Measurements from ENCODE around the gene GNAS. TPM values are rescaled to one million over a fixed set of nuclear protein-coding genes. Genes with fewer than 3 reads are reported as not detected.

The GNAS gene
- polyA plus RNA-seq, 1 donor: 1,874 TPM

DNA sequence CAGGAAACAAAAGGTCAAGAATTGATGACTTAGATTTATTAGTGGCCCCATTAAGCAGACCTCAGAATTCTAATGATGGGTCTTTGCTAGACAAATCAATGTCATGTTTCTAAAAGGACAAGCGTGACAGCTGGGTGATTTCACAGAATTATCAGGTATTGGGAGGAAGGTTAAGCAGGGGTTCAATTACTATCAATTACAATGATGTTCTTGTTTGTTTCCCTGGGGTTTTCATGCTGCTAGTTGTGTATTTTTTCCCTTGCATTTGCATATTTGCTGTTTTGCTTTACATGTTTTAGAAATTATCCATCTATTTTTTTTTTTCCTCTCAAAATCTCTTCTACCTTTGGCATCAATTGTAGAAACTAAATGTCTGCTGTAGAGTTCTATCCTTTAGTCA, 27.9 kb downstream of the GNAS start:
- DNase-seq: no peak

DNA sequence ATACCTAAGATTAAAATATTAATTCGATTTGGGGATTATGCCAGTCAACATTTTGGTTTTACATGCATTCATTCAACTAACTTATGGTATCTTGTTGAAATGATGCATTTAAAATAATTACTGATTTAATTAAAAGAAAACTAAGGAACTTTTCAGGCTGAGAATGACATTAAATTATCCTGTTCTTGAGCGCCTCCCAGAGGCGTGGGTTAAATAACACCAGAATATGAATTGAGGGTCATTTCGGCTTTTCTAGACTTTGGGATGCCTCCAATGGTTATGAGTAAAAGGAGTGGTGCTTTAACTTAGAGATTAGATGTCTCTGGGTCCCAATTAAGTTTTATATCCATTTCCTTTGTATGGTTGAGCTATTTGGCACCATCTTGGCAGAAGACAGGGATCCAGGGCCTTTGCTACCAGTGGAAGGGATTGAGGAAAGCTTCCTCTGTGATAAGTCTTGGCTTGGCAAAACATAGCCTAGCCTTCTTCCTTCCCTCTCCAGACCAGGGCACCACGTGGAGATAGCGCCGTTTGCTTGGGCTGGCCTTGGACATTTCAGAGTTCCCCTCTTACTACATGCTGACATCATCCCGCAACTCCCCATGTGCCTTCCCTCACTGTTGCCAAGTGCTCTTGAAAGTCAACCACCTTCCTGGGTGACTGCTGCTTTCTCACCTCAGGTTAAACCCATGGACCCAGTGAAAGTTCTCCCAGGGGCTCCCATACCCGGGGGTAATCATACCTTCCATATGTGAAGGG, 28.7 kb downstream of the GNAS start:
- no peak for DNase-seq

DNA sequence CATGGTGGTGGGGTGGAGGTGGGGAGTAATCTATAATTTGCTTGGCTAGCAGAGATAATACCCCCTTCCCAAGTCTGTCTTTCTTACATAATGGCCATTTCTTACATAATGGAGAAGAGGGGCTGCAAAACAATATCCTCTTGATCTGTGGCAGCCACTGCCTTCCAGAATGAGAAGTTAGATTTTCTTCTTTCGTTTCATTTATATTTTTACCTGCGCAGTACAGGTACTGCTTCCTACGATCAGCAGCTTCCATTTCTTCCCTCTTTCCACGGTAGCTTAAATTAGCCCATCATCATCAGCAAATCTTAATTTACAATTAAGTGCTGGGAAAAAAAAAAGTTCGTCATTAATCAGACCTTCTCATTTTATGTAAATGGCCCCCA, 30.2 kb downstream of the GNAS start:
- no peak for DNase-seq

DNA sequence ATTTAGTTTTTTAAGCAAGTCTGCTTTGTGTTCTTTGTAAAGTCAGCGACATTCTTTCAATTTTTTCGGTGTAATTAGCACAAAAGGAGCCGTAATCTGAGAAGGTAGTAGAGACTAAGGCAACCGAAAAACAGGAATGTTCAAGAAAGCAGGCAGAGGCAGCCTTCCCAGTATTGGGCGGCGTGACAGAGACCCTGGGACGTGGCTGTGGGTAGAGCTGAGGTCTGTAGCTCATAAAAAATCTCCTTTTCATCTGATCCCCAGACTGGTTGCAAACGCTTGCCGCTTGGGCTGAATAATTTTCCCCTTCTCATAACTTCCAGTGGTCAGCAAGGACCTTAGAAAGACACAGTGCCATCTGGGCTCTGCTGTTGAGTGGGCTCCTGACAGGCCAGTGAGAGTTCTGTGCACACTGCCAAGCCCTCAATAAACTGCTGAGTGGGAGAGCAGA, 30.8 kb downstream of the GNAS start:
- no peak for DNase-seq

DNA sequence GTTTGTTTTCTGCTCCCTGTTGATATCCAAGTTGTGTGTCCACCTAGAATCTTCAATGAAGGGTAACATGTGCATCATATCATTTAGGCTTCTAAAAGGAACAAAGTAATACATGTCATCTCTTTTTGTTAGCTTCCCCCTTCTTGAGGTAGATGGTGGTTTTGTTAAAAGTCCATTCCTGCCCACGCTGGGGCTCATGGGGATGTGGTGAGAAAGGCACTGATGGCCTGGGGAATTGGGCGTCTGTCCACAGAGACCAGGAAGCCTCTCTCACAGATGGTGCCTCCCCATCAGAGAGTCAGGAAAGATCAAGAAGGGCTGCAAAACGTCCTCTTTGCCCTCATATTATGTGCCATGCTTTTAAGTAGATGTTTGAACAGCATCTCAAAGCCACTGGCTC, 32.5 kb downstream of the GNAS start:
- no peak for DNase-seq

DNA sequence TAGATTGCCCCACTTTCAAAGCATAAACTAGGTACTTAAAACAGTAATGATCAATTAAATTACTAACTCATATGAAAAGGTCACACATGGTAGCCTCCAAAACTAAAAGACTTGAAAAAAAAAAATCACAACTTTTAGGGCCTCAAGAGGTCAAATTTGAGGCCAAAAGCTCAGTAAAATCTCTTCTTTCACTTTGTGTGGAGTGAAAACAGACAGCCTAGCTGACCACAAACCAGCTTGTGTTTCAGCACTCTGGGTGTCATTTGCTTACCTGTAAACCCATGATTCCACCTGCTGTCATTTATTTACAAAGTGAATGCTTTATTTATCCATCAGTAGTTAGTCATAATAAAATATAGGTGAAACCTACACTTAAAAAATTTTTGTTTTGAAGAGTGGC, 34.0 kb downstream of the GNAS start:
- no peak for DNase-seq

DNA sequence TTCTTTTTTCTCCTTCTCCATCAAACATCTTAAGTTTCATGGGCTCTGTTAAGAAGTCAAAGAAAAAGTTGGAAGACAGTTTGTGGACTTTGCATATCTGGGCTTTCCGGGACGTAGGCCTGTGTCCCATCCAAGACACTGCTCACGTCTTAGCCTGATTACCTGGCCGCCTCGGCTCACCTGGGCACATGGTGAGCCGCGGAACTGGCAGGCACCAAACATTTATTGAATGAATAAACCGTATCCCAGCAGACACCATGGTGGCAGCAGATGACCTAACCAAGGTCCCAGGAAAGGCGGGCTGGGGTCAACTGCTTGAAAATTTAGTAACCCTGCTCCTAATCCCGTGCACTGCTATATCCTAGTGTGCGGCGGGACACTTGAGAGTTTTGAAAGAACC, 35.6 kb downstream of the GNAS start:
- DNase-seq: no peak

DNA sequence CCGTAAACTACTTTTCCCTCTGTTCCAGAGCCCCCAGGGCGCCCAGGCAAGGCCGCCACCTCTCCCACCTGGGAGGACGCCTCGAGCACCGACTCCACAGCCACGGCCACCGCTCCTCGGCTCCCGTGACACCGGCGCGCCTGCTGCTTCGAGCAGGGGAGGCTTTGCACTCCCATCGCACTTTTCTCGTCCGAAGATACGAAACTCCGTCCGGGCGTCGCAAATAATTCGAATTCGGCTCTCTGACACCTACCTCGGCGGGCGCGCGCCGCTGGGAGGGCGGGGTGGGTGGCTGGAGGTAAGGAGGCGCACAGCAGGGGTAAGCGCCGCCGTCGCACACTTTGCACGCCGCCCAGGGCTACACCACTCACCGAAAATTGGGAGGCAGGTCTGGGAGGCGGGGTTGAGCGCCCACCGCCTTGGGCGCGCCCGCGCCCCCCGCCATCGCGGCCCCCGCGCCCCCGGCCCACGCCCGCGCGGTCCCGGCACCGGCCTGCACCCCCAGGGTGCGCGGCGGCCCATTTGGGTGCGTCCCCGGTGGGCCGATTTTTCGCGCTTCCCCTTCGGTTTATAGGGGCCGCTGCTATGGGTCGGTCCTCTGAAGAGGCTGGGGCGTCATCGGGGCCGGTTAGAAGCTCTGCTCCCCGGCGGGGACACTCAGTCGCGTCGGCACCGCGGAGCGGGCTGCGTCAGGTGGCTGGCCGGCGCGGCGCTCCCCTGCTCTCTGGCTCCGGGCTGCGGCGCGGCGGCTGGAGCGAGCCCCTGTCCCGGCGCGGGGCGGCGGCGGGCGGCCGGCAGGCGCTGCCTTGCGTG, 36.2 kb downstream of the GNAS start:
- peak; percentile 71 for DNase-seq

DNA sequence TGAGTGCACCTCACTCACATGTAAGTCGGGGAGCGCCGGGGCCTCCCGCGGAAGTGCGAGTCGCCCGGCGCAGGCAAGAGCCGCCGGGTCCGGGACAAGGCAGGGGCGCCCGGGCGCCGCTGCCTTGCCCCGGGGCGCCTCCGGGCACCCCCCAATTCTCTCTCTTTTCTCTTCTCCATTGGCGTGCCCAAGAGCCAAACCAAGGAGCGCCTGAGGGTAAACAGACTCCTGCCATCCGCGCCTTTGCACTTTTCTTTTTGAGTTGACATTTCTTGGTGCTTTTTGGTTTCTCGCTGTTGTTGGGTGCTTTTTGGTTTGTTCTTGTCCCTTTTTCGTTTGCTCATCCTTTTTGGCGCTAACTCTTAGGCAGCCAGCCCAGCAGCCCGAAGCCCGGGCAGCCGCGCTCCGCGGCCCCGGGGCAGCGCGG, 36.8 kb downstream of the GNAS start:
- DNase-seq: no peak

DNA sequence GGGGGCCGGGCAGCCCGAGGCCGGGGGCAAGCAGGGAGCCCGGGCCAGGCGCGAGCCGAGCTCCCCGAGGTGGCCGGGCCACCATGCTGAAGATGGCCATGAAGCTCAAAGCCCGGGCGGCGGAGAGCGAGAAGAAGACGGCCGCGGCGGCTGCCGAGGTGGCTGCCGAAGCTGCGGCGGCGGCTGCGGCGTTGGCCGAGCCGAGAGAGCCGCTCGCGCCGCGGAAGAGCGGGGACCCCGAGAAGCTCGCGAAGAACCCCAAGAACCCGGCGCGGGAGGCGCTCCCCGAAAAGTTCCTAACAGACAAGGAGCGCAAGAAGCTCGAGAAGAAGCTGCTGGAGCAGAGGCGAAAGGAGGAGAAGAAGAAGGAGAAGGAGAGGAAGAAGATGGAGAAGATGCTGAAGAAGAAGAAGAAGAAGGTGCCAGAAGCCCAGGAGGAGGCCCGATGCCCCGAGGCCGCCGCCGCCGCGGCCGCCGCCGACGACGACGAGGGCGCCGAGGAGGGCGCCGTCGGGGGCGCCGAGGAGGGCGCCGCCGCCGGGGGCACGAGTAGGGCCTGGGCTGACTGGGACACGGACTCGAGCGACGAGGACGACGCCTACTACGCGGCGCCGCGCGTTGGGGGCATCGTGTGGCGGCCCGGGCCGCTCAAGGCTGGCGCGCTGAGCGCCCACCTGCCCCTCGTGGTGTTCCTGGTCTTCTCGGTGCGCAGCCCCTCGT, 37.4 kb downstream of the GNAS start:
- no peak for DNase-seq

DNA sequence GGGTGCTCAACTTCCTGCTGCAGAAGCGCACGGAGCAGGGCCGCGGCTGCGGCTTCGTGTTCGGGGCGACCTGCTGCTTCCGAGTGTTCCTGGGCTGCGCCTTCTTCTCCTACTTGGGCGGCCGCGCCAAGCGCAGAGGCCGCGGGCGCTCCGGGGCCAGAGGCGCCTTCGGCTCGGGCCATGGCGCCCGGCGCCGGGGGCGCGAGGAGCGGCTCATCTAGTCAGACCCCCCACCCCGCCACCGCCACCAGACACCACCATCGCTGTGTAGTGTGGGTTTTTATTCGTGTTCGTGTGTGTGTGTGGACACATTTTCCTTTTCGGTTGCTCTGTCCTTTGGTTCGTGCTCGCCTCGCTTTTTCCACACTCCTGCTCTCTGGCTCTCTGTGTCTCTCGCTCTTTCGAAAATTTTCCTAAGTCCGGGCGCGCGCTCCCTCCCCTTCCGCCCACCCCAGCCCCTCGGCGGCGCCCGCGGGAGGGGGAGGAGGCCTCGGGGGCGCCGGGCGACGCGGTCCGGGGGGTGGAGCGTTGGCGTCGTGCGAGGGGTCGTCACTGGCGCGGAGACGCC, 38.1 kb downstream of the GNAS start:
- DNase-seq: peak; percentile 91

DNA sequence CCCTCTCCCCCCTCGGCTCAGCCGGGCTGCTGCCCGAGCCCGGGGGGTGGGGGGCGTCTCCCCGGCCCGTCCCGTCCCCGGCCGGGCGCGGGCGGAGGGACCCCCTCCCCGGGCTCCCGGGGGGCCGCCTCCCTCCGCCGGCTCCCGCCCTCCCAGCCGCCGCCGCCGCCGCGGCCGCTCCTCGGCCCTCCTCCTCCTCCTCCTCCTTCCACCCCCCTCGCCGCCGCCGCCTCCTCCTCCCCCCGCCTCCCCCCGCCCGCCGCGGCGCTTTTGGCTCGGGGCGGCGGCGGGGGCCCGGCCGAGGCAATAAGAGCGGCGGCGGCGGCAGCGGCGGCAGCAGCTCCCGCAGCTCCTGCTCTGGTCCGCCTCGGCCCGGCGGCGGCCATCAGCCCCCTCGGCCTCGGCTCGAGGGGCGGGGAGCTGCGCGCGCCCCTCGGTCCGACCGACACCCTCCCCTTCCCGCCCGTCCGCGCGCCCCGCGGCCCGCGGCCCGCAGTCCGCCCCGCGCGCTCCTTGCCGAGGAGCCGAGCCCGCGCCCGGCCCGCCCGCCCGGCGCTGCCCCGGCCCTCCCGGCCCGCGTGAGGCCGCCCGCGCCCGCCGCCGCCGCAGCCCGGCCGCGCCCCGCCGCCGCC, 38.7 kb downstream of the GNAS start:
- peak; percentile 78 for DNase-seq

DNA sequence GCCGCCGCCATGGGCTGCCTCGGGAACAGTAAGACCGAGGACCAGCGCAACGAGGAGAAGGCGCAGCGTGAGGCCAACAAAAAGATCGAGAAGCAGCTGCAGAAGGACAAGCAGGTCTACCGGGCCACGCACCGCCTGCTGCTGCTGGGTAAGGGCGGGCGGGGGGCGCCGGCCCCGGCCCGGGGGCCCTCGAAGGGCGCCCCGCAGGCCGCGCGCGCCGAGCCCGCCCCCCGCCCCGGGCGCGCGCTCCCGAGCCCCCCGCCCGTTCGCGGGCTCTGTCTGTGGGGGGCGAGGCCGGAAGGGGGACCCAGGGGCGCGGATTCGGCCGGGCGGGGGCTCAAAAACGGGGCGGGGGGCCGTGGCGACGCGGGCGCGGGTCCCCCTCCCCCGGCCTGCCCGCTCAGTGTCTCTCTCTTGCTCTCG, 39.2 kb downstream of the GNAS start:
- DNase-seq: no peak

DNA sequence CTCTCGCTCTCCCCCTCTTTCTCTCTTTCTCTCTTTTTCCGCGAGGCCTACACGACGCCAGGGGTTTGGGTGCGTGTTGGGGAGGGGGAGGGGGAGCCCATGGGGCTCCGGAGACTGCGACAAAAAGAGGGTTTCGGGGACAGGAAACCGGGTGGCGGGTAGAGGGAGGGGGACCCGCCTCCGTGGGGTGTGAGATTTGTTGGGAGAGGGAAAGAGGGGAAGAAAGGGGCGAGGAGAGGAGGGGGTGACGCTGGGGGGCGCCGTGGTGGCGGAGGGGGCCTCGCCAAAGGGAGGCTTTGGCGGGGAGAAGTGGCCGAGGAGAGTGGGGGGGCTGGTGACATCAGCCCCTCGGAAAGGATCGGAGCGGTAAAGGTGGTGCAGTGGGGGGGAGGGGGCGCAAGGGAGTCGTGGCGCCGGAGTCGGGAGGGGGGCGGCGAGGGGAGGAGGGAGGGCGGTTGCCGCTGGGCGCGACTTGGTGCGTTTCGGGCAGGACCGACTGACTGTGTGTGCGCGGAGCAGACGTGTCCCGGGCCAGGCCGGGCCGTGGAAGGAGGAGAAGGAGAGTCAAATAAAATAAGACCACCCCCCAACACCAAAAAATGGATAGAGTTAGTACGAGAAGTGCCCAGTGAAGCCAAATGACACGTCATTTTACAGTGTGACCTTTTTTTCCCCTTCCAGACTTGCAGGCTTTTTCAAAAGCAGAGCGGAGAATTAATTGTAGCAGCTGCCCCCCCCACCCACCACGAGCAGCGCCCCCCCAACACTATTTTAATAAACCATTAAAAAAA, 39.8 kb downstream of the GNAS start:
- DNase-seq: peak; percentile 74

DNA sequence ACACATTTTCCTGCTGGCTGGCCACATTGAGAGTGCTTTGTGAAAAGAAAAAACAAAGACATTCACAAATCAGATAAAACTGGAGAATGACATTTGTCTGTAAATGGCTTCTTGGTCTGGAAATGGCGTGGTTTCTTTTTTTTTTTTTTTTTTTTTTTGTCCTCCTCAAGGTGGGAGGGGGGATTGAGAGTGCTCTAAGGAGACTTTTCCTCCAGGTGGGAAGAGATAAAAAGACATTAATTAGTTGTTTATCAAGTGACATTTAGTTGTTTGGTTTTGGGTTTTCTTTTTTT, 40.4 kb downstream of the GNAS start:
- DNase-seq: no peak

DNA sequence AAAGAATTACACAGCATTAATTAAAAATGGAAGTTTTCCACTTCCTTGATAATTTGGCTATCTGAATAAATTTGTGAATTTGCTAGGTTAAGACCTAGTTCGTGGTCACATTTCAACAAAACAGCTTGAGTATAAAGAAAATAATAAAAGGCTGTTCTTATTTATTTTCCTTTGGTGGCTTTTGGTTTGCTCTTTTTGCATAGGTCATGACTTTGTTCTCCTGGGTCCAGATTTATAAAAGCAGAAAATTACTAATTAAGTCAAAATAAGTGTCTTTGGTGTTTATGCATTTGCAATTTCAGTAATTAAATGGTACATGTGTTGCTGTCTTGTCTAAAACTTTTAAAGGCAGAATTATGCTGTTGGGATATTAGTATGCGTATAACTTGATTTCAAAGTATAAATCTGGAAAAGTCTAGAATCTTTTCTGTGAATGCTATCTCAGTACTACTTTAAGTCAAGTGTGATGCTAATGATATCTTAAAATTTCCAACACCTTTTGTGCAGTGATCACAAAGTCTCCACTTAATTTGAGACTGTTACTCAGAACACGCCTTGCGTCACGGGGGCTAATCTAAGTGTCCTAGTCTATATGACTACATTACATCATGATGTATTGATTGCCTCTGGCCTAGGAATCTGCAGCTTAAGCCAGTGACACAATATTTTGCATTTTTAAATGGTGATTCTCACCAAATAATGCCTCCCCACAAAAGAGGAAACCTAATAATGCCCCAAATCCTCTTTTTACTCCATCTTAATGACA, 41.0 kb downstream of the GNAS start:
- DNase-seq: no peak

DNA sequence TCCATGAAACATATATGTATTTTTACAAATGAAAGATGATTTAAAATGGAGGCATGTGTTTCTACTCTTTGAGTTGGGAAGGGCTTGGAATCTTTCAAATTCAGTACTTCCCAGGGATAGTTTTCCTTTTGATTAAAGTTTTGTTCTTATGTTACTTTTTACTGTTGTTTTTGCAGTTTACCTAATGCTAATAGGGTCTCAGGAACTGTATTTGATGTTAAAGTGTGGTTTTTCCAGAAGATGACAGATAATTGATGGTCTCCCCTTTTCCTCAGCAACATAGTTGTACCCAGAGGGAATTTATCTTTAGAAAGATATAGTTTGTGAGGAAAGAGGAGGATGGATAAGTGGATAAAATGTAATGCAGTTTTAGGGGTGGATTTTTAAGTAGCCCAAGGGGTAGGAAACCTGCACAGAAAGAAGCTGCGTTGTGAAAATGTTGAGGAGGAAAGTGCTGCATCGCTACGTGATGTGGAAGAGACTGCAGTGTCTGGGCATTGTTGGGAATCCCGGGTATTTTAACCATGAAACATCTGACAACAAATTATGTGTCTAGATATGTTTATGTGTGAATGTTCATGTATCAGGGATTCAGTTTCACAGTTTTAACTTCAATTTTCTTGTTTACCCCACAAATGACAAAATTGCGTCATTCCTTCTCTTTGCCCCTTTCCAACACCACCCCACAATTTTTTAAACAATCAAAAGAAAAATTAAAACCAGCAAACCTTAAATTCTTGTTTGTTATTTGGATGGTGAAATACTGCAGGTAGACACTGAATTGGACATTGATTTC, 42.3 kb downstream of the GNAS start:
- no peak for DNase-seq

DNA sequence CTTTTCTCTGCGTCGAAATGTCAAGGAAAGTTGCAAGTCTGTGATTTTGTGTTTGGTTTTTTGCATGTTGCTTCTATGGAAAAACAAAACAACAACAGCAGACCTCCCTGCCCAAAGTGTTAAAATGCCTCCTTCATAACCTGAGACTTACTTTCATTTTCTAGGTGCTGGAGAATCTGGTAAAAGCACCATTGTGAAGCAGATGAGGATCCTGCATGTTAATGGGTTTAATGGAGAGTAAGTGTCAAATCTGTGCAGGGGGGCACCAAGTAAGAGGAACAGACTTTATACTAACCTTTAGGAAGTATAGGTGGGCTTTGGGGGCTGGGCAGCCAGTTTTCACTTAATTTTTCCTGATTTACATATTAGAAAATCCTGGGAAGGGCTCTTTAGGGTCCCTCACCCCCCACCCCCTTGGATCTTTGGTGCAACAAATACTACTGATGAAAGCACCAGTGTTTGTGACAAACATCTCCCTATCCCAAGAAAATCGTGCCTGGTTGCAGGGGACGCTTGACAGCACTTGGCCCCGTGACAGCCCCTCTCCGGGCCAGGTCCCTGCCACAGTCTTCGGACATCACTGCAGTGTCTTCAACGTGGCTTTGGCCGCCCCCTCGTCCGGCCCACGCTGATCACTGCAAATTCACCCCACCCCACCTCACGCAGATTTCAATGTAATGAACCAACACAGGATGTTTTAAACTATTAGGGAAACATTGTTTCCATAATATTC, 43.1 kb downstream of the GNAS start:
- no peak for DNase-seq

DNA sequence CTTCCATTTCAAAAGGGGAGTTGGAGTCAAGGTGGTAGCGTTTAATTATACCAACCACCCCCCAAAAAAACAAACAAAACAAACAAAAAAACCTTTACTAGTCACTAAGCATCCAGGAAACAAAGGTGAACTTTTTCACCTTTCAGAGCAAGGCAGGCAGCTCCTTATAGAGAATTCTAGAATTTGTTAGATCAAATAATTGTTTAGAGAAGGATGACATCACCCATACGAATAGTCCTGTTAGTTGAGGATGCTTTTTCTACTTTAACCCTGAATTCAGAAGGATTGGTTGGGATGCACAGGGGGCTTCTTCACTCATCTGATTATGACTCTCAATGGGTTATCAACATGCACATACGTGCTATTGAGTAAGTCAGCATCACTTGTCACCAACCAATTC, 44.3 kb downstream of the GNAS start:
- no peak for DNase-seq
